ENCODE data around the gene DPP10.

DNA sequence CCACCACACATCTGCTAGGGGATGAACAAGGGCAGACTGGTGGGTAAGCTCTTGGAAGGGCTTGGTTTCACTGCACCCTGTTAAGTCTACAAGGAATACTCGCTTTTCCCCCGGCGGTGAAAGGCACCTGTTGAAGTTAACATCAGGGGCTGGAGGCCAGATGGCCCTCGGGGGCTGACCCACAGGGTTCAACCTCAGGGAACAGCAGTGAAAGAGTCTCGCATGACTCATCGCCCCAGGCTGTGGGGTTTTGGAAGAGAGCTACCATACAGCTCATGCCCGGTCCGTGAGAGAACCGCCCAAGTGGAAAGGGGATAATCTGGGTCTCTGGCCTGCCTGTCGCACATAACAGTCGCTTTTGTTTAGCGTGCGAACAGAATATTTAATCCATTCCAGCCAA lies 748.0 kb downstream of the DPP10 start:
- TF ChIP-seq ZNF274 (IDR thresholded peaks at IDR 0.05; ENCODE audit: low read depth, low read length): no peak
- no peak for TF ChIP-seq SUZ12 (IDR thresholded peaks at IDR 0.05; ENCODE audit: extremely low read depth, insufficient read depth, insufficient read length)

Data from NT2/D1 (cell line).